CD14-positive monocyte (primary cell): Measurements from ENCODE around the gene CYP39A1. TPM values are rescaled to one million over a fixed set of nuclear protein-coding genes. Genes with fewer than 3 reads are reported as not detected.

ENCODE experiments used
- DNase-seq, 3 donors: peaks; one replicate each; pipeline ENCODE4 v3.0.0-alpha.2; 2011 to 2022
- H2AFZ ChIP-seq: 2 replicates; pipeline ENCODE4 v1.6.0; 2012; ENCODE audit warnings: mild to moderate bottlenecking, low read depth, low read length, inconsistent platforms; ENCODE audit not compliant: insufficient read depth, poor library complexity, severe bottlenecking
- H3K27ac ChIP-seq, 2 donors: 1 replicate in 1 of 2; 2 replicates in 1 of 2; pipeline ENCODE4 v1.5.1; 2012 to 2013; ENCODE audit warnings: low read length in 2 of 2, control low read depth in 1 of 2, inconsistent platforms in 1 of 2, low read depth in 1 of 2, mild to moderate bottlenecking in 1 of 2
- H3K27me3 ChIP-seq, 2 donors: one replicate each; pipeline versions ENCODE4 v1.6.0 to v1.6.1; 2011 to 2013; ENCODE audit warnings: low read length in 2 of 2; ENCODE audit not compliant: control insufficient read depth in 2 of 2, insufficient read depth in 2 of 2
- H3K36me3 ChIP-seq, 2 donors: replicated peaks in 1 of 2; 1 replicate in 1 of 2; 2 replicates in 1 of 2; pipeline versions ENCODE4 v1.5.1 to v1.6.1; 2012 to 2013; ENCODE audit warnings: low read length in 2 of 2, control low read depth in 1 of 2, inconsistent platforms in 1 of 2, mild to moderate bottlenecking in 1 of 2; ENCODE audit not compliant: insufficient read depth in 2 of 2, control insufficient read depth in 1 of 2
- H3K4me1 ChIP-seq, 2 donors: 1 replicate in 1 of 2; 2 replicates in 1 of 2; pipeline versions ENCODE4 v1.5.1 to v1.6.1; 2012 to 2013; ENCODE audit warnings: low read length in 2 of 2, control low read depth in 1 of 2, inconsistent platforms in 1 of 2, mild to moderate bottlenecking in 1 of 2, moderate library complexity in 1 of 2; ENCODE audit not compliant: insufficient read depth in 2 of 2, control insufficient read depth in 1 of 2
- H3K4me2 ChIP-seq: replicated peaks from 2 replicates; pipeline ENCODE3; 2012; ENCODE audit warnings: low read length, moderate library complexity, mild to moderate bottlenecking; ENCODE audit not compliant: poor library complexity, severe bottlenecking; ENCODE audit errors: extremely low read depth
- H3K4me3 ChIP-seq, 3 experiments: fragments of 200-600 bp in 1 of 3; sonication (generic) in 1 of 3; replicated peaks in 1 of 3; 1 replicate in 2 of 3; 2 replicates in 1 of 3; pipeline ENCODE4 v1.5.1; 2011 to 2013; ENCODE audit warnings: low read length in 3 of 3, mild to moderate bottlenecking in 3 of 3, control low read depth in 2 of 3, low read depth in 2 of 3, inconsistent platforms in 1 of 3, moderate library complexity in 1 of 3
- H3K79me2 ChIP-seq: 2 replicates; pipeline ENCODE4 v1.6.0; 2012; ENCODE audit warnings: mild to moderate bottlenecking, control low read depth, inconsistent platforms, low read length, moderate library complexity; ENCODE audit not compliant: insufficient read depth
- H3K9ac ChIP-seq: 2 replicates; pipeline ENCODE4 v1.6.0; 2017; ENCODE audit warnings: low read length, mild to moderate bottlenecking; ENCODE audit not compliant: insufficient read depth, poor library complexity, severe bottlenecking
- H3K9me3 ChIP-seq, 2 donors: replicated peaks in 1 of 2; 1 replicate in 1 of 2; 2 replicates in 1 of 2; pipeline versions ENCODE4 v1.5.1 to v1.6.1; 2012 to 2013; ENCODE audit warnings: low read length in 2 of 2, control low read depth in 1 of 2; ENCODE audit not compliant: control insufficient read depth in 1 of 2, insufficient read depth in 1 of 2
- H4K20me1 ChIP-seq: 2 replicates; pipeline ENCODE4 v1.6.0; 2012; ENCODE audit warnings: mild to moderate bottlenecking, low read length, control low read depth, moderate library complexity; ENCODE audit not compliant: insufficient read depth
- H3K27ac Mint-ChIP-seq, 7 donors: one replicate each; pipeline ENCODE4 v1.8.0; 2020; ENCODE audit warnings: mild to moderate bottlenecking in 7 of 7, mixed read lengths in 7 of 7, moderate library complexity in 6 of 7, inconsistent platforms in 2 of 7
- H3K27me3 Mint-ChIP-seq, 3 donors: one replicate each; pipeline ENCODE4 v1.8.0; 2021 to 2022; ENCODE audit warnings: low read depth in 3 of 3, mild to moderate bottlenecking in 3 of 3, mixed read lengths in 3 of 3, moderate library complexity in 3 of 3, inconsistent platforms in 1 of 3
- H3K36me3 Mint-ChIP-seq, 2 donors: one replicate each; pipeline ENCODE4 v1.8.0; 2020; ENCODE audit warnings: mixed read lengths in 2 of 2, inconsistent platforms in 1 of 2, mild to moderate bottlenecking in 1 of 2
- H3K4me1 Mint-ChIP-seq: one replicate; pipeline ENCODE4 v1.8.0; 2020; ENCODE audit warnings: mild to moderate bottlenecking, mixed read lengths
- H3K4me3 Mint-ChIP-seq, 2 donors: one replicate each; pipeline ENCODE4 v1.8.0; 2020; ENCODE audit warnings: mild to moderate bottlenecking in 2 of 2, mixed read lengths in 2 of 2, moderate library complexity in 1 of 2
- H3K9me3 Mint-ChIP-seq, 7 donors: one replicate each; pipeline ENCODE4 v1.8.0; 2020 to 2022; ENCODE audit warnings: mixed read lengths in 7 of 7, mild to moderate bottlenecking in 6 of 7, moderate library complexity in 6 of 7, inconsistent platforms in 2 of 7
- intact Hi-C, 2 donors: fragments of 100-400 bp; cut with micrococcal nuclease; formaldehyde crosslinking; loops; one replicate each; pipeline versions ENCODE4 v1.15.0 to v1.15.1; 2023
- polyA plus RNA-seq, 3 donors: library from polyadenylated mRNA; depleted of rRNA in 1 of 3; unstranded in 2 of 3; stranded (reverse) in 1 of 3; fragments of 300-500 nt in 2 of 3; fragments of >200 nt in 1 of 3; fragmentation: Illumina TruSeq in 2 of 3; gene quantifications; 1 replicate in 2 of 3; 2 replicates in 1 of 3; pipeline ENCODE4 v1.2.3, GENCODE V29; 2012 to 2021
- TF ChIP-seq, protein P1 (sequence below): fragments of 200-600 bp; IDR thresholded peaks from one replicate; pipeline ENCODE4 v1.8.0; 2022; ENCODE audit warnings: antibody characterized with exemption, mild to moderate bottlenecking

Gene CYP39A1
- polyA plus RNA-seq, 3 donors, result not detected

DNA sequence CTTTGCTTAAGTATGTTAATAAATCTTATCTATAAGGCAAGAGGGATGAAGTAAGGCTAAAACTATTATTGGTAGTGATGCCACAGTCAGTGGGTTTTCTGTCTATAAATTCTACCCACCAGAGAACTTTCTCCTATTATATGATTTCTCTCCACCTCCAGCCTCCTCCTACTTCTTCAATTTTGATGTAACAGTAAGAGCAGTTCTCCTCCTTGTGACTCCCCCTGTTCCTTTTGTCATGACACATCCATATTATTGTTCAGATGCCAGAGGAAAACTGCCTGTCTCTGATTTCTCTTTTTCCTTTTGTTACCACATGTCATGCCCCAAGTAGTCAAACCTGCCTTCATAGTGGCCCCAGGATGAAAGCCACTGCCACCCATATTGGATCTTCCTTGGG, 152.2 kb downstream of the CYP39A1 start:
- no peak overlapping the region for H3K4me2 ChIP-seq
- no peaks in the 10 kb centered on the region for H4K20me1 ChIP-seq
- H3K4me1 Mint-ChIP-seq, result no peaks in the 10 kb centered on the region
- H3K9me3 ChIP-seq, result no peaks in the 10 kb centered on the region
- H3K36me3 Mint-ChIP-seq, result no peaks in the 10 kb centered on the region
- no peak for DNase-seq
- H3K79me2 ChIP-seq, result no peaks in the 10 kb centered on the region
- TF ChIP-seq, protein P1, sequence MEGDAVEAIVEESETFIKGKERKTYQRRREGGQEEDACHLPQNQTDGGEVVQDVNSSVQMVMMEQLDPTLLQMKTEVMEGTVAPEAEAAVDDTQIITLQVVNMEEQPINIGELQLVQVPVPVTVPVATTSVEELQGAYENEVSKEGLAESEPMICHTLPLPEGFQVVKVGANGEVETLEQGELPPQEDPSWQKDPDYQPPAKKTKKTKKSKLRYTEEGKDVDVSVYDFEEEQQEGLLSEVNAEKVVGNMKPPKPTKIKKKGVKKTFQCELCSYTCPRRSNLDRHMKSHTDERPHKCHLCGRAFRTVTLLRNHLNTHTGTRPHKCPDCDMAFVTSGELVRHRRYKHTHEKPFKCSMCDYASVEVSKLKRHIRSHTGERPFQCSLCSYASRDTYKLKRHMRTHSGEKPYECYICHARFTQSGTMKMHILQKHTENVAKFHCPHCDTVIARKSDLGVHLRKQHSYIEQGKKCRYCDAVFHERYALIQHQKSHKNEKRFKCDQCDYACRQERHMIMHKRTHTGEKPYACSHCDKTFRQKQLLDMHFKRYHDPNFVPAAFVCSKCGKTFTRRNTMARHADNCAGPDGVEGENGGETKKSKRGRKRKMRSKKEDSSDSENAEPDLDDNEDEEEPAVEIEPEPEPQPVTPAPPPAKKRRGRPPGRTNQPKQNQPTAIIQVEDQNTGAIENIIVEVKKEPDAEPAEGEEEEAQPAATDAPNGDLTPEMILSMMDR, result no peak
- H3K27me3 Mint-ChIP-seq, result peaks cover 9 to 16% (median 14%) of the 10 kb centered on the region in 3 donors
- H3K27ac ChIP-seq, result no peak overlapping the region
- H3K4me3 Mint-ChIP-seq, result no peak overlapping the region
- H3K27me3 ChIP-seq, result peaks cover 0 to 5% of the 10 kb centered on the region in 2 donors
- H3K27ac Mint-ChIP-seq, result no peak overlapping the region
- no peak overlapping the region for H2AFZ ChIP-seq
- no peak overlapping the region for H3K9ac ChIP-seq
- H3K4me3 ChIP-seq, result no peak overlapping the region
- intact Hi-C loops, result no loop called here
- H3K36me3 ChIP-seq, result no peaks in the 10 kb centered on the region
- no peaks in the 10 kb centered on the region for H3K4me1 ChIP-seq
- H3K9me3 Mint-ChIP-seq, result peaks cover 0 to 3% (median 0%) of the 10 kb centered on the region in 7 donors

Other genes with a start within 250 kb of the CYP39A1 start
- gene RCAN2, start 161.4 kb downstream of the CYP39A1 start, polyA plus RNA-seq, result not detected
- 1 to 10 TPM in 1 of 3 donors, under 1 TPM in 1, not detected in 1; 0.34 to 1.7 TPM for gene SLC25A27, start 157 bp upstream of the CYP39A1 start, polyA plus RNA-seq
- under 1 TPM in 2 of 3 donors, not detected in 1; 0.29 to 0.94 TPM for gene TDRD6, start 35.1 kb upstream of the CYP39A1 start, polyA plus RNA-seq
- gene PLA2G7, start 82.6 kb upstream of the CYP39A1 start, polyA plus RNA-seq, result 10 to 100 TPM; 10.2 to 53.5 (median 24.4) TPM
- gene ANKRD66, start 94.1 kb upstream of the CYP39A1 start, polyA plus RNA-seq, result not detected
- gene MEP1A, start 140.6 kb upstream of the CYP39A1 start, polyA plus RNA-seq, result under 1 TPM; 0.05 to 0.10 (median 0.07) TPM